ENCODE data around the gene ZNF764.

The ZNF764 gene

GRCh38 chr16:30585400-30586191 is 27.4 kb upstream of the ZNF764 start, which contains the start of gene ZNF785:
TSS of gene ZNF785 (minus strand) at chr16:30585697. CDS start at chr16:30585611, 86 bp downstream.
- TF ChIP-seq JUND (IDR thresholded peaks at IDR 0.05; ENCODE audit: low read depth) = no peak
- peak; percentile 97 to 99 for DNase-seq (ENCODE audit: low read depth in 1 of 2, low spot score in 1 of 2)
- in situ Hi-C loops (cut with HindIII; ENCODE audit: low pct_unique_long_range_greater_than_20kb, low sequenced_read_pairs) = no loop called here

- in situ Hi-C loops (cut with HindIII; ENCODE audit: low pct_unique_long_range_greater_than_20kb, low sequenced_read_pairs) = no loop called here
- TF ChIP-seq JUND (IDR thresholded peaks at IDR 0.05; ENCODE audit: low read depth) = no peak
- peak in 1 of 2 experiments; percentile 47 for DNase-seq (ENCODE audit: low read depth in 1 of 2, low spot score in 1 of 2)
Observed at GRCh38 chr16:30585022-30585399, 26.8 kb upstream of the ZNF764 start.

DNA sequence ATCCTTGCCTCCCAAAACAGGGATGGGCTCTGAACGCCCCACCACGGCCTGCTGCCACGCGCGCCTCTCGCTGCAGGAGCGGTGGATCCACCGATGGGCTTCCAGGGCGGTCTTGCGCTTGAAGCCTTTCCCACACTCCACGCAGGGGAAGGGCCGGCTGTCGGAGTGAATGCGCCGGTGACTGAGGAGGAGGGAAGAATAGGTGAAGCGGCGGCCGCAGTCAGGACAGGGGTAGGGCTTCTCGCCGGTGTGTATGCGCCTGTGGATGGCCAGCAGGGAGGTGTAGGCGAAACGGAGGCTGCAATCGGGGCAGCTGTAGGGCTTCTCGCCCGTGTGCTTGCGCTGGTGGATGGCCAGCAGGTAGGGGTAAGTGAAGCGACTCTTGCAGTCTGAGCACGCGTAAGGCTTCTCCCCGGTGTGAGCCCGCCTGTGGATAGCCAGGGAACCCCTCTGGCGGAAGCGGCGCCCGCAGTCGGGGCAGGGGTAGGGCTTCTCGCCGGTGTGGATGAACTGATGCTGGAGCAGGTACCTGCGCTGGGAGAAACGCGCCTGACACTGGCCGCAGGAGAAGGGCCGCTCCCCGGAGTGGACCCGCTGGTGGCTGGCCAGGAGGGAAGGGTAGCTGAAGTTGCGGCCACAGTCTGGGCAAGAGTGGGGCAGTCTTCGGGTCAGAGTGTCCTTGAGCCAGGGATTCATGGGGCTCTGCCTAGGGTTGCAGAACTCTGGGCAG is 24.6 kb upstream of the ZNF764 start:
- in situ Hi-C loops (cut with HindIII; ENCODE audit: low pct_unique_long_range_greater_than_20kb, low sequenced_read_pairs) = no loop called here
- DNase-seq (ENCODE audit: low read depth in 1 of 2, low spot score in 1 of 2) = no peak
- no peak for TF ChIP-seq JUND (IDR thresholded peaks at IDR 0.05; ENCODE audit: low read depth)

DNA sequence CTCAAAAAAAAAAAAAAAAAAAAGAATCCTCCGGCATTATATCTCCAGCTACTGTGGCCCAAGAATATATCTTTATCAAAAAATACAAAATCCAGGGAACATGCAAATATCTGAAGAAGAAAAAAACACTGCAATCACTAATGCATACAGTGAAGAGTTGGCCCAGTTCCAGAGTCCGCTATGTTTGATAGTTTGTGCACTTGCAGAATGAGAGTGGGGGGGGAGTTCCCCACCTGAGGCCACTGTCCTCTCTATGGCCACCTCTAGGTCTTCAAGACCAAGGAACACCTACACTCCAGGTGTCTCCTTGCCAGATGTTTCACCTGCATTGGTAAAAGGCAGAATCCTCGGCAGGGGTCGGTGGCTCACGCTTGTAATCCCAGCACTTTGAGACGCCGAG is 23.3 kb upstream of the ZNF764 start:
- no peak for DNase-seq (ENCODE audit: low read depth in 1 of 2, low spot score in 1 of 2)
- in situ Hi-C loops (cut with HindIII; ENCODE audit: low pct_unique_long_range_greater_than_20kb, low sequenced_read_pairs) = no loop called here
- no peak for TF ChIP-seq JUND (IDR thresholded peaks at IDR 0.05; ENCODE audit: low read depth)

GRCh38 chr16:30574678-30575077 is 16.5 kb upstream of the ZNF764 start:
- in situ Hi-C loops (cut with HindIII; ENCODE audit: low pct_unique_long_range_greater_than_20kb, low sequenced_read_pairs) = no loop called here
- no peak for TF ChIP-seq JUND (IDR thresholded peaks at IDR 0.05; ENCODE audit: low read depth)
- no peak for DNase-seq (ENCODE audit: low read depth in 1 of 2, low spot score in 1 of 2)

DNA sequence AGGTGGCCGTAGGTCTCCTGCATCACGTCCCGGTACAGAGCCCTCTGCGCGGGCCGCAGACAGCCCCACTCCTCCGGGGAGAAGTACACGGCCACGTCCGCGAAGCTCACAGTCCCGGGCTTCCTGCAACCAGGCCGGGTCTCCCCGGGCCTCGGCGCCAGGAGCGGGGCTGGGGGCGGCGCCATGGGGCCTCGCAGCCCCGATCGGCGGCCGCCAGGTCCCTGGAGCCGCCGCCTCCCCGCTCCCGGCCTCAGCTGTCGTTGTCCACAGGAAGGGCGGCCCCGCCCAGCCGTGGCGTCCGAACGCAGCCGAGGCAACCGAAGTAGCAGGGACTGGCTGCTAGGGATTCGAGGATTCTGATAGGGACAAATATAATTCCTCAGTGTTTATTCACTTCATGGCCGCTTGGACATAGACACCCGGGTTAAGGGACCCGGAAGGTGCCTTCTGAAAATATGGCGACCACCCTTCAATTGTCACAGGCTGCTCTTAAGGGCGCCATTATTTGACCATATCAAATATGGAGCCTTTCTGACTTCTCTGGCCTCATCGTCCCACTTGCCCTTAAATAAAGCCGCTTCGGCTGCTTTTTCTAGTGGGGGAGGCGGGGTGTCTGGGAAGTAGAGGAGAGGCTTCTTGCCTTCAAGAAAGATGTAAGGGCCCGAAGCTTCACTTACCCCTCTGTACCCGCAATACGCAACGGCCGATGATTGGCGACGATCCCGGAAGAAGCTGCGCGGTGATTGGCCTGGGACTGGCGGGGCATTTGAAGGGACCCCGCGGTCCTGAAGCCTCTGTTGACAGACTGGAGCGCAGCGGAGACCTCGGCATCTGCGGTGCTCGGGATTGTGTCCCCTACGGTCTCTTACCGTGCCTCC is 13.5 kb upstream of the ZNF764 start, which contains the start of gene ZNF688:
ZNF688 (minus strand) TSS at position 270 of the 878 bp plus-strand sequence; CDS start at position 185, 85 bp downstream.
- no peak for TF ChIP-seq JUND (IDR thresholded peaks at IDR 0.05; ENCODE audit: low read depth)
- DNase-seq (ENCODE audit: low read depth in 1 of 2, low spot score in 1 of 2) = peak; percentile 96
- in situ Hi-C loops (cut with HindIII; ENCODE audit: low pct_unique_long_range_greater_than_20kb, low sequenced_read_pairs) = no loop called here

DNA sequence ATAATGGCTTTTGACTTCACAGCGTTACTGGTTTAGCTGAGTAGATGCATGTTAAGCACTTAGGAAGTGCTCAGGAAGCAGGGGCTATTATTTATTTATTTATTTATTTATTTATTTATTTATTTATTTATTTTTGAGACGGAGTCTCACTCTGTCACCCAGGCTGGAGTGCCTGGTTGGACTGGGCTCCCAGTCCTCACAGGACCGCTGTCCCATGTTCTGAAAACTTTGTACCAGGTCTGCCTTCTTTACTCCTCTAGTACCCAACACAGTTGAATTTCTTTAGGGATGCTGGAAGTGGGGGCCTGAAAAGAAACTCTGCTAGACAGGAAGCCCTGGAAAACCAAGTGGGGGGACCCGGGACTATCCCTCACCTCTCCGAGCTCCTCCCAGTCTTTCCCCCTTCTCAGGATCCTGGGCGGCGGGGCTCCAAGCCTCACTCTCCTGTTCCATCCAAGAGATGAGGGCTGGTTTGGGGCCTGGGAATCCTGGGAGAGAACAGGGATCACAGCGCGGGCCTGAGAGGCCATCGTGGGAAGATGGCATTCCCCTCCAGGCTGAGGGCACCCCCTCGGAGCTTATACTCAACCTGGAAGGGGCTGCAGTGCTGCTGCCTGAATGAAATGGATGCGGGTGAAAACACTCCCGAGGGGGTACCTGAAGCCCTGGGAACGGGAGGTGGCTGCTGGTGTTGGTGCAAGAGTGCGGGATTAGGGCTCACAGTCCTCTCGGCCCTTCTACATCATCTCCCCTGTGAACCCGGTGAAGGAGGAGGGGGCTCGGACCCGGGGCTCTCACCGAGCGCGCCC is 12.7 kb upstream of the ZNF764 start:
- in situ Hi-C loops (cut with HindIII; ENCODE audit: low pct_unique_long_range_greater_than_20kb, low sequenced_read_pairs) = no loop called here
- peak; percentile 29 to 41 for DNase-seq (ENCODE audit: low read depth in 1 of 2, low spot score in 1 of 2)

DNA sequence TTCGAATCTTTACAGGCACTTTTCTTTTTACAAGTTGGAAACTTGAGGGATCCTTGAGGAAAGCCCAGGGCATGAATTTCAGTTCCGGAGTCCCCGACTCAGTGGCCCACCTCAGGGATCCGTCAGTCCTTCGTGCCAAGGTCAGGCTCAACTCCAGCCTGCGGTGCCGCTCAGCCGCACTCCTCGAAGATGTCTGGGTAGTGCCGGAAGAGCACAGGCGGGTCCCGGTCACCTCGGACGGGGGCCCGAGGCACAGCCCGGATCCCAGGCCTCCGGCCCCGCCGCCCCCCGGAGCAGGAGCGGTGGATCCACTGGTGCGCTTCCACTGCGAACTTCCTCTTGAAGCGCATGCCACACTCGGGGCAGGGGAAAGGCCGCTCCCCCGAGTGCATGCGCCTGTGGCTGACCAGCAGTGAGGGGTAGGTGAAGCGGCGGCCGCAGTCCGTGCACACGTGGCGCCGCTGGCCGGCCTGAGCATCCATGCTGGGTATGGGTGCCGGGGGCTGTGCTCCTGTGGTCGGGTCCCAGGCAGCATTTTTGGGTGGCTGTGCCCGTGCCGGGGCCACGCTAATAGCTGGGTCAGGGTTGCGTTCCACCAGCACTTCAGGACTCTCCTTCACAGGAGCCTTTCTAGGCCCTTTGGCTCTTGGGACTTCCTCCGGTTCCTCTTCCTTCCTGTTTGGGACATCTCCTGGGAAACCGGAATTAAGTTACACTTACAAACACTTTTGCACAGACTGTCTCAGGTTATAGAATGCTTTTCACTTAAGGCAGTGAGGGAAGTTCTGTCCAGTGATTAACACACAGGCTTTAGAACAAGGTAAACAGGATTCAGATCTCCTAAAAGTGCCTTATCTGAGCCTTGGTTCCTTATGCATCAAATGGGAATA is 11.8 kb upstream of the ZNF764 start:
- TF ChIP-seq JUND (IDR thresholded peaks at IDR 0.05; ENCODE audit: low read depth) = no peak
- no peak for DNase-seq (ENCODE audit: low read depth in 1 of 2, low spot score in 1 of 2)
- in situ Hi-C loops (cut with HindIII; ENCODE audit: low pct_unique_long_range_greater_than_20kb, low sequenced_read_pairs) = no loop called here

More for the DNA sequence above, 12.7 kb upstream of the ZNF764 start:
- TF ChIP-seq JUND (IDR thresholded peaks at IDR 0.05; ENCODE audit: low read depth) = no peak

GRCh38 chr16:30569281-30569680 is 11.1 kb upstream of the ZNF764 start:
- no peak for TF ChIP-seq JUND (IDR thresholded peaks at IDR 0.05; ENCODE audit: low read depth)
- DNase-seq (ENCODE audit: low read depth in 1 of 2, low spot score in 1 of 2) = no peak
- in situ Hi-C loops (cut with HindIII; ENCODE audit: low pct_unique_long_range_greater_than_20kb, low sequenced_read_pairs) = no loop called here

GRCh38 chr16:30567991-30568638 is 9.9 kb upstream of the ZNF764 start:
- in situ Hi-C loops (cut with HindIII; ENCODE audit: low pct_unique_long_range_greater_than_20kb, low sequenced_read_pairs) = no loop called here
- no peak for DNase-seq (ENCODE audit: low read depth in 1 of 2, low spot score in 1 of 2)
- no peak for TF ChIP-seq JUND (IDR thresholded peaks at IDR 0.05; ENCODE audit: low read depth)
